ENCODE results near the gene FXYD1. TPM values are rescaled to one million over a fixed set of nuclear protein-coding genes. Genes with fewer than 3 reads are reported as not detected.

The FXYD1 gene
- total and polyA plus RNA-seq, 2 of the 8 experiments (the other 6 are each of a cell fraction or from before 2014, with no cell fraction given) = 1.6 to 8.1 TPM

- Histone ChIP-seq H2BK120ac (replicated peaks; ENCODE audit: low read depth, low read length) (no peak overlapping the region), H4K8ac (ENCODE audit: extremely low read depth, insufficient read depth, low read length) (no peak overlapping the region), H3K79me1 (ENCODE audit: low read depth, low read length) (no peaks in the 10 kb centered on the region), H2BK5ac (ENCODE audit: low read depth, low read length) (no peak overlapping the region), H3K14ac (ENCODE audit: insufficient read length) (no peak overlapping the region), H3K23ac (ENCODE audit: insufficient read length) (no peak overlapping the region), H3K9ac (replicated peaks in 1 of 4; ENCODE audit: extremely low read depth in 1 of 4, low read depth in 3 of 4, low read length in 3 of 4) (no peak overlapping the region), H3K4me2 (ENCODE audit: insufficient read depth in 1 of 2, low read depth in 2 of 2, low read length in 2 of 2) (no peak overlapping the region), H3K4me1 (replicated peaks in 1 of 4; ENCODE audit: control insufficient read depth in 3 of 4, insufficient read depth in 4 of 4, low read length in 3 of 4) (no peaks in the 10 kb centered on the region), H3K36me3 (ENCODE audit: control insufficient read depth in 2 of 4, insufficient read depth in 4 of 4, low read length in 3 of 4) (no peaks in the 10 kb centered on the region), H2BK12ac (ENCODE audit: low read depth, low read length) (no peak overlapping the region), H2AK5ac (ENCODE audit: low read depth, low read length) (no peak overlapping the region), H4K5ac (ENCODE audit: insufficient read length, low read depth, low read length) (no peak overlapping the region), H3K79me2 (ENCODE audit: control insufficient read depth in 1 of 2, insufficient read depth in 2 of 2, low read length in 2 of 2) (no peaks in the 10 kb centered on the region), H3K56ac (replicated peaks; ENCODE audit: insufficient read length, low read depth, low read length) (no peak overlapping the region), H2BK20ac (ENCODE audit: low read length) (no peak overlapping the region), H3K27ac (ENCODE audit: low read depth, low read length) (no peak overlapping the region), H4K91ac (replicated peaks; ENCODE audit: insufficient read length, low read length) (no peak overlapping the region), H2BK15ac (ENCODE audit: low read length) (no peak overlapping the region), H3K4me3 (ENCODE audit: extremely low read depth in 1 of 4, insufficient read depth in 2 of 4, low read depth in 3 of 4, low read length in 4 of 4) (no peak overlapping the region), H2AFZ (ENCODE audit: low read length) (no peak overlapping the region), H3K23me2 (ENCODE audit: low read depth, low read length) (no peaks in the 10 kb centered on the region), H3K4ac (replicated peaks; ENCODE audit: insufficient read length, low read depth, low read length) (no peak overlapping the region), H4K20me1 (replicated peaks in 1 of 2; ENCODE audit: control insufficient read depth in 1 of 2, insufficient read depth in 2 of 2, low read length in 2 of 2) (no peaks in the 10 kb centered on the region), H3K27me3 (replicated peaks in 1 of 4; ENCODE audit: control insufficient read depth in 3 of 4, extremely low read depth in 1 of 4, insufficient read depth in 3 of 4, low read length in 3 of 4) (no peaks in the 10 kb centered on the region; a peak in 1 of 7 replicates), H3K9me3 (ENCODE audit: insufficient read depth in 2 of 2, low read depth in 1 of 2, low read length in 1 of 2) (no peaks in the 10 kb centered on the region), H3K18ac (ENCODE audit: extremely low read depth, low read length) (no peak overlapping the region)
- ChIA-PET CTCF (ENCODE audit: partially characterized antibody) (no interaction called here), POLR2A (ENCODE audit: partially characterized antibody) (no interaction called here)
- FAIRE-seq (no peak), DNase-seq (ENCODE audit: low read depth in 1 of 2, low spot score in 2 of 2) (no peak)
- WGBS, 2 experiments (ENCODE audit: extremely low coverage in 1 of 2, insufficient coverage in 1 of 2, insufficient read length in 1 of 2, insufficient replicate concordance in 2 of 2, low coverage in 1 of 2, low lambda C conversion rate in 2 of 2, missing lambda C conversion rate in 1 of 2) = 90% methylated on average over 2 of the region's 2 CpGs; no CpG with 5 or more reads in 1 of the 2 experiments
- TF ChIP-seq KDM5A (IDR thresholded peaks at IDR 0.05; ENCODE audit: low read length) = no peak
- TF ChIP-seq RBBP5 (IDR thresholded peaks at IDR 0.05; ENCODE audit: borderline replicate concordance, low read depth, low read length) = no peak
- TF ChIP-seq RAD21 (IDR thresholded peaks at IDR 0.05 in 1 of 2, conservative IDR thresholded peaks at IDR 0.05 in 1 of 2; ENCODE audit: low read depth in 2 of 2, low read length in 2 of 2) = no peak
- TF ChIP-seq TAF1 (IDR thresholded peaks at IDR 0.05; ENCODE audit: low read depth, low read length) = no peak
- no peak for TF ChIP-seq JUN (IDR thresholded peaks at IDR 0.05; ENCODE audit: low read depth, low read length)
- TF ChIP-seq, protein P1, sequence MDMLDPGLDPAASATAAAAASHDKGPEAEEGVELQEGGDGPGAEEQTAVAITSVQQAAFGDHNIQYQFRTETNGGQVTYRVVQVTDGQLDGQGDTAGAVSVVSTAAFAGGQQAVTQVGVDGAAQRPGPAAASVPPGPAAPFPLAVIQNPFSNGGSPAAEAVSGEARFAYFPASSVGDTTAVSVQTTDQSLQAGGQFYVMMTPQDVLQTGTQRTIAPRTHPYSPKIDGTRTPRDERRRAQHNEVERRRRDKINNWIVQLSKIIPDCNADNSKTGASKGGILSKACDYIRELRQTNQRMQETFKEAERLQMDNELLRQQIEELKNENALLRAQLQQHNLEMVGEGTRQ (IDR thresholded peaks at IDR 0.05; ENCODE audit: low read length) = no peak
- no peak for TF ChIP-seq CHD1 (IDR thresholded peaks at IDR 0.05; ENCODE audit: low read depth, low read length)
- no peak for TF ChIP-seq SP4 (IDR thresholded peaks at IDR 0.05; ENCODE audit: low read length)
- no peak for TF ChIP-seq GABPA (IDR thresholded peaks at IDR 0.05; ENCODE audit: borderline replicate concordance, insufficient read depth, low read length)
- TF ChIP-seq MAFK (IDR thresholded peaks at IDR 0.05; ENCODE audit: low read depth, low read length) = no peak
- TF ChIP-seq HDAC6 (IDR thresholded peaks at IDR 0.05; ENCODE audit: low read depth, low read length) = no peak
- no peak for TF ChIP-seq SIRT6 (IDR thresholded peaks at IDR 0.05; ENCODE audit: low read length)
- TF ChIP-seq CEBPB (IDR thresholded peaks at IDR 0.05; ENCODE audit: low read depth, low read length) = no peak
- no peak for TF ChIP-seq TEAD4 (IDR thresholded peaks at IDR 0.05; ENCODE audit: low read depth, low read length)
- TF ChIP-seq SIN3A (conservative IDR thresholded peaks at IDR 0.05 in 1 of 2, IDR thresholded peaks at IDR 0.05 in 1 of 2; ENCODE audit: low read depth in 1 of 2, low read length in 2 of 2) = no peak
Measured at GRCh38 chr19:35184884-35185283, 46.3 kb downstream of the FXYD1 start.

Data from H1 (cell line).